ENCODE measurements around the gene METTL23. TPM values are rescaled to one million over a fixed set of nuclear protein-coding genes. Genes with fewer than 3 reads are reported as not detected.

The METTL23 gene, protein sequence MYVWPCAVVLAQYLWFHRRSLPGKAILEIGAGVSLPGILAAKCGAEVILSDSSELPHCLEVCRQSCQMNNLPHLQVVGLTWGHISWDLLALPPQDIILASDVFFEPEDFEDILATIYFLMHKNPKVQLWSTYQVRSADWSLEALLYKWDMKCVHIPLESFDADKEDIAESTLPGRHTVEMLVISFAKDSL
- 30.8 and 37.0 TPM in 2 replicates for total RNA-seq

DNA sequence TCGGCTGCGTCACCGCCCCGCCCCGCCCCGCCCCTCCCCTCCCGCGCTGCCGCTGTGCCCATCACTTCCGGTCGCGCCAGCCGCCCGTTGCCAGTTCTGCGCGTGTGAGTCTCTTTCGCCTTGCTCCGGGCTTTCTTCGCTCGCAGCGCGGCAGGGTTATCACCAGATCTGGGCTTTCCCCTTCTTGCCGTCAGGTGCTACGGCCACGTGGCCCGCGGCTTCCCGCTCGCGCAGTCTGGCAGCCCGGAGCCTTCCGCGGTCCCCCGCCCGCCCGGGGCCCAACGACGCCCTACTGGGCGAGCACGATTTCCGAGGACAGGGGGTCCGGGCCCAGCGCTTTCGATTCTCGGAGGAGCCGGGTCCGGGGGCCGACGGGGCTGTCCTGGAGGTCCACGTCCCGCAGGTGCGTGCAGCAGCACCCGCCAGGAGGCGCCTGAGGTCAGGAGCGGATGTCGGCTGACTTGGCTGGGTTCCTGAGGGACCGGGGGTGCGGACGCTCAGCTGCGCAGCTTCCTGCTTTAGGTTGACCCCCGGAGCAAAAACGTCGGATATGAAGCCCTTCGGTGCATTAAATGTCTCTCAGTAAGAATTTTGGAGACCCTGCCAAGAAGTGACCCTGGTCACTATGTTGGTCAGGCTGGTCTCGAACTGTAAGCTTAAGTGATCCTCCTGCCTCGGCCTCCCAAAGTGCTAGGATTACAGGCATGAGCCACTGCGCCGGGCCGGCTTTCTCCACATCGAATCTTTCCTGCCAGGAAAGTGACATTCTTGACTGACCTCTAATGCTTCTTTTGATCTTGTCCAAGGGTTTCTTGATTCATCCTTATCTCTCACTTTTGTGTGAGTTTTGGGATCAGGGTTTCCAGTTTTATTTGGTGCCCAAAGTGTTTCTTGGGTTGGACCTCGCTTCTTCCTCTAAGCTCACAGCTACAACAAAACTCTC, at the start of gene METTL23:
Gene METTL23, plus strand, starts transcription at position 64 of the 943 bp plus-strand sequence. CDS start 2,872 bp downstream, outside the sequence.

DNA sequence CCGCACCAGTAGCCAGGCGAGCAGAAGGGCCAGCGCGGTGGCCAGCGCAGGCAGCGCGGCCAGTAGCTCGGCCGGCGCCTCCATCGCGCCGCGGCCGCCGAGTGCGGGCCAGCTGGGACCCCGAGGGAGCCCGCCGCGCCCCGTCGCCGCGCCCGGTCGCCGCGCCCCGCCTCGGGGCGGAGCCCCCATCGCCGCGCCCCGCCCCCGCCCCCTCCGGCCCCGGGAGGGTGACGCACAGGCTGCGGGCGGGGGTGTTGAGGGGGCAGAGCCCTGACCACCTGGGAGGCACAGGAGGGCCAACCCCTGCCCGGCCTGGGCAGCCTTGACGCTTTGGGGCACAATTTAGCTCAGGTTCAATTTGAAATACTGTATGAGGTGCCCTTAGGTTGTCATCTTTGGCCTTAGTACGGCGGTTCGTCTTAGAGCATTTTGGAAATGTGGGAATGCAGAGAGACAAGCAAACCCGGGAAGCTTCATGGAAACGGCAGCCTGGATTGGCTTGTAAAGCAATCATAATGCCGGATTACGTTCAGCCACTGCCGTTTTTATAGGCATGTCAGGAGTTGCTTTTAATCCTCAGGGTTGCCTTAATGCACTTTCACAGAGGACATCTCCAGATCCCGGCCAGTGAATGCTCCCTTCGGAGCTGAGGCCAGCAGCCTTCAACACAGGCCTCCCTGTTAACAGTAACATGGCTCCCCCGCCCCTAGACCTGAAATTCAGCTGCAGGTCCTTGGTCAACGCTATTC, 15.6 kb upstream of the METTL23 start, which contains the start of gene MXRA7:
Gene MXRA7, minus strand, starts transcription at position 103 of the 749 bp plus-strand sequence. Its CDS starts 19 bp downstream, at position 84.

DNA sequence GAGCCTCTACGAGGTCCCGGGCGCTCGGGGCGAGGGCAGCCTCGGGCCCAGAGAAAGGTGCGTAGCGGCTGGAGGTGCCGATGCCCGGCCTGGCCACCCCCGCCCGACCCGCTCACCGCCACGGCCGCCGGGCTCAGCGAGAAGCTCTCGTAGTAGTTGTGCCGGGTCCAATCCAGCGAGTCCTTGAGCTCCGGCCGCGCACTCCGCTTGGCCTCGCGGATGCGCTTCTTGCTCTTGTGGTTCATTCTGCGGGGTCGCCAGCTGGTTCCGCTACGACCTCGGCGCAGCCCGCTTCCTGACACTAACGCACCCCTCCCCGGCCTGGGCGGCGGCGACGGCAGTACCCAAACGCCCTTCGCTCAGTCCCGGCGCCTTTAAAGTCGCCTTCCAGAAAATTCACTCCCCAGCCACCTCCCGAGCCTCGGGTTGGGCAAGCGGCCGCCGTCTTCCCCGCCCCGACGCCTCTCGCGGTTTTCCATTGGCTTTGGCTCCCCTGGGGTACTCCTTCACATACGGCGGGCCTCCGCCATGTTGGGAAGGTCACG, 336 bp upstream of the METTL23 start, which contains the start of gene JMJD6:
Gene JMJD6, minus strand, starts transcription at position 376 of the 545 bp plus-strand sequence. Its CDS starts 131 bp downstream, at position 245.

DNA sequence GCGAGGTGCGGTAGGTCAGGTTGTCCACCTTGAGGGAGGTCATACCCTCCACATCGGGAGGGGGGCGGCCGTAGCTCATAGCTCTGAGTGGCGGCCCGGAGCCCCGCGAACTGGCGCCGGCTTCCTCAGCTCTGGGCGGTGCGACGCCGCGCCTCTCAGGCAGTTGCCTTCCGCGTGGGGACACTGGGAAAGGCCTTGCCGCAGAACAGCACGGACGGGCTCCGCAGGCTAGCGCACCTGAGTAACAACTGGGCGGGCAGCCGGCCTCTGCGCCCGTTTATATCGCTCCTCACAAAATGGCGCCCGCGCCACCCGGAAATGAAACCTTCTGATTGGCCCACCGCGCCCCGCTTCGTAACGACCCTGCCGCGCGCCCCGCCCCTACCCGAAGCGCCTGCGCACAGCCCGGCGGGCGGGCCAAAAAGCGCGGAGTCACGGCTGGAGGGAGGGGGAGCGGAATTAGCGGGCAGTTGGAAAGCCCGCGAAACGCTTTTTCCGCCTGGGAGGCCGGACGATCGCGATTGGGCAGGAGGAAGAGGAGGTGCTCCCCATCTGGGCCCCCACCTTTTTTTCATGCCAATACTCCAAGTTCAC, 10.5 kb downstream of the METTL23 start, which contains the start of gene SRSF2:
Gene SRSF2, minus strand, starts transcription at position 250 of the 594 bp plus-strand sequence. Its CDS starts 171 bp downstream, at position 79.

DNA sequence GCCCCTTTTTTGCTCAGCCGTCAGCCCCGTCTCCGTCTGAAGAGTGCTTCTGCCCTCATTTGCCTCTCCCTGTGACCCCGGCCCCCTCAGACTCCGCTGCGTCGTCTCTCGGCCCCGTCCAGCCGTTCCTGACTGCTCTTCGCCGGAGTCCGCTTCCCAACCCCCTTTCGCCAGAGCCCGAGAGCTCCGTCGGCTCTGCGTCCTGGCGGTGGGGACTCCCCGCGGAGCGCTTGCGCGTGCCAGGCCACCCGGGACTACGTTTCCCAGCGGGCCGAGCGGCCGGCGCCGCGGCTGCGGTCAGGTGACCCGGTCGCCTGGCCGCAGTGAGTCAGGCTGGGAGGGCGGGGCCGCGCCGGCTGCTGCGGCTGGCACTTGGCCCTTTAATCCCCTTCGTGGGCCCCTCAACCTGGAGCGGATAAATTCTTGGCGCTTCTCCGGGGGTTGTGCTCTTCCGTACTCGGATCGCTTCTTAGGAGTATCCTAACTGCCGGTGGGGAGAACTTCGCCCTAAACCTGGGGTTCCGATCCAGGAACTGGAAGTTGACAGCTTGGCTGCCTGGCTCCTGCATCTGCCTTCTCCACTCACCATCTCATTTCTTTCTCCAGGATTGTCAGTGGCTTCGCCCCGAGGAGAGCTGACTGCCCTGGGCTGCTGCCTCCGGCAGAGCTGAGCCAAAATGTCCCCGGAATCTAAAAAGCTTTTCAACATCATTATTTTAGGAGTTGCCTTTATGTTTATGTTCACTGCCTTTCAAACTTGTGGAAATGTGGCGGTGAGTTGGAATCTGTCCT, 11.2 kb downstream of the METTL23 start, which contains the start of gene MFSD11:
Gene MFSD11, plus strand, starts transcription at position 444 of the 792 bp plus-strand sequence. Its CDS starts 234 bp downstream, at position 678.

Other genes starting within 250 kb of the METTL23 start
- gene RHBDF2, start 225.4 kb upstream of the METTL23 start, total RNA-seq, result 31.3 and 39.7 TPM in 2 replicates
- 9.9 and 11.1 TPM in 2 replicates for gene CYGB, start 189.1 kb upstream of the METTL23 start, total RNA-seq
- gene PRCD, start 186.8 kb upstream of the METTL23 start, total RNA-seq, result 0.35 and 1.6 TPM in 2 replicates
- gene ST6GALNAC2, start 141.0 kb upstream of the METTL23 start, total RNA-seq, result 62.2 and 86.3 TPM in 2 replicates
- gene ST6GALNAC1, start 83.1 kb upstream of the METTL23 start, total RNA-seq, result 9.9 and 12.2 TPM in 2 replicates
- gene MXRA7, start 15.9 kb upstream of the METTL23 start, total RNA-seq, result 73.4 and 101 TPM in 2 replicates
- gene JMJD6, start 233 bp upstream of the METTL23 start, total RNA-seq, result 21.1 and 22.1 TPM in 2 replicates
- 301 and 303 TPM in 2 replicates for gene SRSF2, start 10.5 kb downstream of the METTL23 start, total RNA-seq
- 13.1 and 15.1 TPM in 2 replicates for gene MFSD11, start 11.3 kb downstream of the METTL23 start, total RNA-seq
- gene MGAT5B, start 141.6 kb downstream of the METTL23 start, total RNA-seq, result 0.09 and 0.14 TPM in 2 replicates